GM12878 (cell line): Measurements from ENCODE around the gene AP2A2. TPM values are rescaled to one million over a fixed set of nuclear protein-coding genes. Genes with fewer than 3 reads are reported as not detected.

Experiments
- ATAC-seq: fragments of 200-7000 bp; cut with Tn5 transposase; 3 replicates; pipeline ENCODE4 v1.9.1; 2020; ENCODE audit warnings: mild to moderate bottlenecking, moderate library complexity
- BruUV-seq: library from RNA; stranded (reverse); fragments of 400-500 nt; replicated peaks from 2 replicates; lab custom pipeline; 2021; lab: Mats Ljungman, UMichigan
- CTCF ChIA-PET: fragments of 300-600 bp; sonication (Branson Sonifier 250); formaldehyde crosslinking; extraction: SDS; loops from one replicate; lab custom pipeline; 2021; ENCODE audit warnings: inconsistent platforms; lab: Yijun Ruan, JAX
- POLR2A ChIA-PET: fragments of 350-600 bp; formaldehyde crosslinking; extraction: SDS; loops from one replicate; lab custom pipeline; 2021; ENCODE audit warnings: inconsistent platforms; lab: Charles Lee
- RAD21 ChIA-PET: fragments of 300-600 bp; sonication (Branson Sonifier 250); formaldehyde crosslinking; loops from one replicate; lab custom pipeline; 2023; ENCODE audit warnings: antibody characterized with exemption; ENCODE audit not compliant: unreplicated experiment; lab: Charles Lee
- SMC1A ChIA-PET: fragments of 300-600 bp; sonication (Branson Sonifier 250); formaldehyde crosslinking; loops from one replicate; lab custom pipeline; 2023; ENCODE audit not compliant: unreplicated experiment, uncharacterized antibody; lab: Charles Lee
- DNase-seq: peaks from one replicate; pipeline ENCODE4 v3.0.0-alpha.2; 2011; ENCODE audit warnings: low read depth, low spot score
- FAIRE-seq: peaks from 3 replicates; lab custom pipeline; 2011; peaks lifted over from hg19 to GRCh38; lab: Jason Lieb, UNC
- H2AFZ ChIP-seq: 2 replicates; pipeline ENCODE4 v1.6.0; 2011; ENCODE audit warnings: low read depth, low read length, control low read depth; ENCODE audit not compliant: control insufficient read depth
- H3K27ac ChIP-seq: 2 replicates; pipeline ENCODE4 v1.5.1; 2011; ENCODE audit warnings: control low read depth; ENCODE audit not compliant: control insufficient read depth, insufficient read depth
- H3K27me3 ChIP-seq, 2 experiments: replicated peaks in 1 of 2; 2 replicates each; pipeline versions ENCODE4 v1.6.0 to v1.6.1; 2011; ENCODE audit warnings: low read length in 1 of 2; ENCODE audit not compliant: control insufficient read depth in 2 of 2, insufficient read depth in 2 of 2
- H3K36me3 ChIP-seq, 2 experiments: 2 replicates each; pipeline ENCODE4 v1.5.1; 2011; ENCODE audit warnings: low read length in 1 of 2; ENCODE audit not compliant: control insufficient read depth in 2 of 2, insufficient read depth in 2 of 2
- H3K4me1 ChIP-seq: 2 replicates; pipeline ENCODE4 v1.6.1; 2011; ENCODE audit warnings: mild to moderate bottlenecking, low read length, moderate library complexity, mixed read lengths; ENCODE audit not compliant: control insufficient read depth, insufficient read depth
- H3K4me2 ChIP-seq: 2 replicates; pipeline ENCODE4 v1.6.0; 2011; ENCODE audit warnings: control low read depth; ENCODE audit not compliant: control insufficient read depth, insufficient read depth
- H3K4me3 ChIP-seq: fragments of 200-600 bp; sonication (generic); 2 replicates; pipeline ENCODE4 v1.5.1; 2016
- H3K79me2 ChIP-seq: 2 replicates; pipeline ENCODE4 v1.6.0; 2011; ENCODE audit warnings: low read length; ENCODE audit not compliant: control insufficient read depth, insufficient read depth
- H3K9ac ChIP-seq: 2 replicates; pipeline ENCODE4 v1.8.0; 2011; ENCODE audit warnings: low read length, control low read depth, mixed read lengths; ENCODE audit not compliant: control insufficient read depth, insufficient read depth
- H3K9me3 ChIP-seq: replicated peaks from 3 replicates; pipeline ENCODE4 v1.5.1; 2011; ENCODE audit warnings: mild to moderate bottlenecking, low read length; ENCODE audit not compliant: control insufficient read depth, insufficient read depth
- H4K20me1 ChIP-seq: 2 replicates; pipeline ENCODE4 v1.6.0; 2011; ENCODE audit not compliant: control insufficient read depth, insufficient read depth
- KLF5 ChIP-seq: fragments of 450-650 bp; IDR thresholded peaks from 2 replicates; pipeline ENCODE4 v1.6.1; 2014; ENCODE audit warnings: mild to moderate bottlenecking; ENCODE audit not compliant: partially characterized antibody
- NFXL1 ChIP-seq: fragments of 450-650 bp; IDR thresholded peaks from 2 replicates; pipeline ENCODE4 v1.6.1; 2017; ENCODE audit warnings: antibody characterized with exemption, mild to moderate bottlenecking, borderline replicate concordance
- PRDM15 ChIP-seq: fragments of 450-650 bp; formaldehyde crosslinking; IDR thresholded peaks from 2 replicates; pipeline ENCODE4 v1.4.0; 2020; ENCODE audit warnings: mild to moderate bottlenecking, moderate library complexity
- SMC3 ChIP-seq: IDR thresholded peaks from 2 replicates; pipeline ENCODE4 v1.6.1; 2011; ENCODE audit warnings: low read length, improper control_type of control experiment, borderline replicate concordance
- whole genome bisulfite sequencing: methylation state at CpG from one replicate; pipeline ENCODE4 v1.1.6; 2016; ENCODE audit warnings: low lambda C conversion rate; ENCODE audit not compliant: insufficient replicate concordance, insufficient coverage; ENCODE audit errors: missing lambda C conversion rate; 5-methylcytosine and 5-hydroxymethylcytosine counted together
- in situ Hi-C: fragments of 300-500 bp; cut with MboI; formaldehyde crosslinking; loops from 9 replicates; pipeline ENCODE4 v1.14.3; 2018; ENCODE audit warnings: mixed read lengths
- intact Hi-C: fragments of 100-400 bp; cut with micrococcal nuclease; formaldehyde crosslinking; loops from one replicate; pipeline ENCODE4 v1.14.2; 2022; ENCODE audit not compliant: unreplicated experiment
- polyA plus RNA-seq, 11 experiments: library from polyadenylated mRNA; depleted of rRNA in 4 of 11; unstranded in 6 of 11; stranded (reverse) in 5 of 11; fragments of >200 nt; fragmentation: Nextera tagmentation in 4 of 11; fragmentation: Illumina TruSeq in 1 of 11; extraction: Ambion mirVana in 4 of 11; extraction: Trizol in 1 of 11; gene quantifications; 1 replicate in 1 of 11; 2 replicates in 10 of 11; pipeline versions ENCODE4 v1.2.1 to v1.2.3, GENCODE V29; 2011 to 2016; ENCODE audit warnings: inconsistent platforms in 2 of 11, missing spikeins in 2 of 11, low read depth in 1 of 11
- total RNA-seq, 4 experiments: library from RNA; depleted of rRNA in 3 of 4; stranded (reverse); fragments of >200 nt in 3 of 4; fragmentation: Illumina TruSeq in 1 of 4; extraction: Trizol in 1 of 4; gene quantifications; 2 replicates each; pipeline versions ENCODE4 v1.2.1 to v1.2.3, GENCODE V29; 2013 to 2021

AP2A2 gene
- total and polyA plus RNA-seq, 10 of the 15 experiments (the other 5 are each of a cell fraction or from before 2014, with no cell fraction given) = 0.58 to 48.8 (median 18.2) TPM

- RAD21 ChIA-PET = no interaction called here
- CTCF ChIA-PET = no interaction called here
- Histone ChIP-seq H4K20me1 (no peaks in the 10 kb centered on the region), H3K4me3 (no peak within 1 kb of the TSS), H3K9ac (no peak within 1 kb of the TSS), H3K27me3 (no peaks in the 10 kb centered on the region), H3K27ac (no peak within 1 kb of the TSS), H3K4me1 (no peaks in the 10 kb centered on the region), H3K36me3 (no peaks in the 10 kb centered on the region), H3K9me3 (no peaks in the 10 kb centered on the region), H3K4me2 (no peak within 1 kb of the TSS), H2AFZ (no peak within 1 kb of the TSS), H3K79me2 (no peaks in the 10 kb centered on the region)
- no TSS peak for BruUV-seq
- FAIRE-seq = no peak
- ATAC-seq = no peak
- intact Hi-C loops = no loop called here
- SMC1A ChIA-PET = no interaction called here
- DNase-seq = no peak
- WGBS = 52% methylated on average over 33 of the region's 42 CpGs
- in situ Hi-C loops = no loop called here
- TF ChIP-seq PRDM15 (CRISPR knock-in tag) (no peak), NFXL1 (no peak), KLF5 (no peak), SMC3 (no peak)
- POLR2A ChIA-PET = no interaction called here
These were observed 110.7 kb downstream of the AP2A2 start, which contains the start of gene MUC6 for GRCh38 chr11:1036303-1036923. Gene MUC6 (minus strand): TSS chr11:1036718. CDS start chr11:1036655, 63 bp downstream.
